ENCODE results near the gene TLCD1. TPM values are rescaled to one million over a fixed set of nuclear protein-coding genes. Genes with fewer than 3 reads are reported as not detected.

Gene TLCD1
- total RNA-seq, 4 donors from 2014 or later = 0.44 to 1.2 TPM; not detected in 2

GRCh38 chr17:28756049-28756804, 30.2 kb upstream of the TLCD1 start:
- Histone ChIP-seq H3K9me3 (no peaks in the 10 kb centered on the region), H3K4me3 (no peak overlapping the region), H3K36me3 (peaks cover 6 to 32% (median 11%) of the 10 kb centered on the region in 3 donors), H3K4me1 (peaks cover 0 to 17% (median 0%) of the 10 kb centered on the region in 4 donors), H3K27me3 (no peaks in the 10 kb centered on the region), H3K27ac (no peak overlapping the region)
- WGBS, 2 donors = 59 to 68% methylated on average over 5 of the region's 5 CpGs
- TF ChIP-seq CTCF (IDR thresholded peaks at IDR 0.05) (no peak), EP300 (IDR thresholded peaks at IDR 0.05) (no peak), POLR2A (IDR thresholded peaks at IDR 0.05) (no peak)
- DNase-seq (ENCODE audit: low spot score in 2 of 2) = no peak

- Histone ChIP-seq H3K4me3 (no peak overlapping the region), H3K9me3 (no peaks in the 10 kb centered on the region), H3K27ac (no peak overlapping the region), H3K4me1 (peaks cover 0 to 15% (median 0%) of the 10 kb centered on the region in 4 donors), H3K36me3 (peaks cover 6 to 39% (median 11%) of the 10 kb centered on the region in 3 donors), H3K27me3 (no peaks in the 10 kb centered on the region)
- TF ChIP-seq POLR2A (IDR thresholded peaks at IDR 0.05) (no peak), CTCF (IDR thresholded peaks at IDR 0.05) (no peak), EP300 (IDR thresholded peaks at IDR 0.05) (no peak)
- 44 to 59% methylated on average over 7 of the region's 7 CpGs for WGBS, 2 donors
- DNase-seq (ENCODE audit: low spot score in 2 of 2) = no peak
Measured at GRCh38 chr17:28755486-28755885, 29.5 kb upstream of the TLCD1 start.

GRCh38 chr17:28751600-28752366, 25.8 kb upstream of the TLCD1 start:
- Histone ChIP-seq H3K27me3 (no peaks in the 10 kb centered on the region), H3K4me3 (no peak overlapping the region), H3K4me1 (peaks cover 0 to 51% (median 11%) of the 10 kb centered on the region in 4 donors), H3K36me3 (peaks cover 0 to 49% (median 0%) of the 10 kb centered on the region in 3 donors), H3K9me3 (no peaks in the 10 kb centered on the region), H3K27ac (no peak overlapping the region)
- TF ChIP-seq EP300 (IDR thresholded peaks at IDR 0.05) (no peak), CTCF (IDR thresholded peaks at IDR 0.05) (no peak), POLR2A (IDR thresholded peaks at IDR 0.05) (no peak)
- 88 to 94% methylated on average over 10 of the region's 10 CpGs for WGBS, 2 donors
- no peak for DNase-seq (ENCODE audit: low spot score in 2 of 2)

- no peaks in the 10 kb centered on the region for H3K9me3 ChIP-seq
- H3K27ac ChIP-seq = peak overlapping the region in 1 of 4 donors; percentile 61
- H3K4me3 ChIP-seq = no peak overlapping the region
- 34 to 35% methylated on average over 20 of the region's 20 CpGs for whole genome bisulfite sequencing, 2 donors
- H3K27me3 ChIP-seq = no peaks in the 10 kb centered on the region
- H3K36me3 ChIP-seq = peaks cover 0 to 49% (median 0%) of the 10 kb centered on the region in 3 donors
- peak; percentile 96 to 98 for DNase-seq (ENCODE audit: low spot score in 2 of 2)
- TF ChIP-seq POLR2A (IDR thresholded peaks at IDR 0.05) (no peak), EP300 (IDR thresholded peaks at IDR 0.05) (peak; percentile 28 to 72), CTCF (IDR thresholded peaks at IDR 0.05) (peak; percentile 99 to 100 (median 99))
- H3K4me1 ChIP-seq = peaks cover 0 to 59% (median 24%) of the 10 kb centered on the region in 4 donors
Measured at GRCh38 chr17:28750178-28751047, 24.4 kb upstream of the TLCD1 start.
